Retinal pigment epithelial cell (primary cell): ENCODE results near the gene PPFIBP1.
"Not testable (repeated sequence)": the region's sequence is repeated elsewhere in the genome, so short reads cannot be mapped to it uniquely, and the experiment has no call there.

ENCODE experiments used
- DNase-seq: peaks from one replicate; pipeline ENCODE4 v3.0.0-alpha.2; 2010; ENCODE audit warnings: low read depth
- H3K4me3 ChIP-seq: 2 replicates; pipeline ENCODE4 v1.5.1; 2011; ENCODE audit warnings: mild to moderate bottlenecking, low read length, control low read depth, moderate library complexity
- CTCF ChIP-seq: conservative IDR thresholded peaks from 2 replicates; pipeline ENCODE4 v1.5.1; 2011; ENCODE audit warnings: low read depth, low read length, control low read depth, inconsistent platforms

The PPFIBP1 gene

GRCh38 chr12:27583981-27584380 lies 60.0 kb downstream of the PPFIBP1 start:
- DNase-seq, result no peak
- H3K4me3 ChIP-seq, result no peak overlapping the region
- TF ChIP-seq CTCF, result no peak

- H3K4me3 ChIP-seq, result no peak overlapping the region
- DNase-seq, result no peak
- no peak for TF ChIP-seq CTCF
Observed at GRCh38 chr12:27585739-27586265, 61.8 kb downstream of the PPFIBP1 start.

- not testable (repeated sequence) for DNase-seq, H3K4me3 ChIP-seq
Observed at GRCh38 chr12:27588075-27588730, 64.2 kb downstream of the PPFIBP1 start.

DNA sequence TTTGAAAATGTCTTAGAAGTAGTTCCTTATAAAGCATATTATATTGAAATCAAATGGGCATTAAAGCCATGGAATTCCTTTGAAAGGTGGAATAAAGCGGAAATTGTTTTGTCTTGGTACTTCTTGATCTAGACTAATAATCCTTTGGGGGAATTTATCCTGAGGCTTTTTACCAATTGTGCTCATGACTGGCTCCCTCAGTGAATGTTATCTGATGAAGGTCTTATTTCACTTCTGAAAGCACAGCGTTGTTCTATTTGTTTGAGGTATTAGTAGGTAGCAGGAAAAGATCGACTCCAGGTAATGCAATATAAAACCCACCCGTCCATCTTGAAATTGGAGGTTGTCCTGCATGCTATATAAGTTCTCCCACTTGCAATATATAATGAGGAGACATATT lies 64.8 kb downstream of the PPFIBP1 start:
- no peak for DNase-seq
- TF ChIP-seq CTCF, result no peak
- no peak overlapping the region for H3K4me3 ChIP-seq

DNA sequence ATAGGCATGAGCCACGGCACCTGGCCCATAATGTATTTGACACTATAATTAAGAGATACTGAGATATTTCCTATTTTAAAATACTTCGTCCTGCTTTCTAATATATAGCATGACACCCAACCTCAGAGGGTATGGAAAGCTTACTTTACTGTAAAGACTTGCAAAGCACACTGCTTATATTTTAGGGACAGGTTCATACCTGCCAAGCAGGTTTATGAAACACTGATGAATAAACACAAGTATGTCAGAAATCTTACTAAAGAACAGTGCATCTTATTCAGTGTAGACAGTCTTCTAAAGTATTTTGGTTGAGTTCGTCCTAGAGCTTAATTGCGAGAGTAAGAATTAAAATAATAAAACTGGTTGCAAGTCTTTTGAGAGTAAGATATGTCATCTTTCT lies 65.4 kb downstream of the PPFIBP1 start:
- H3K4me3 ChIP-seq, result no peak overlapping the region
- DNase-seq, result no peak

GRCh38 chr12:27591698-27592097 lies 67.7 kb downstream of the PPFIBP1 start:
- not testable (repeated sequence) for H3K4me3 ChIP-seq, DNase-seq

More for the DNA sequence above, 65.4 kb downstream of the PPFIBP1 start:
- TF ChIP-seq CTCF, result no peak

DNA sequence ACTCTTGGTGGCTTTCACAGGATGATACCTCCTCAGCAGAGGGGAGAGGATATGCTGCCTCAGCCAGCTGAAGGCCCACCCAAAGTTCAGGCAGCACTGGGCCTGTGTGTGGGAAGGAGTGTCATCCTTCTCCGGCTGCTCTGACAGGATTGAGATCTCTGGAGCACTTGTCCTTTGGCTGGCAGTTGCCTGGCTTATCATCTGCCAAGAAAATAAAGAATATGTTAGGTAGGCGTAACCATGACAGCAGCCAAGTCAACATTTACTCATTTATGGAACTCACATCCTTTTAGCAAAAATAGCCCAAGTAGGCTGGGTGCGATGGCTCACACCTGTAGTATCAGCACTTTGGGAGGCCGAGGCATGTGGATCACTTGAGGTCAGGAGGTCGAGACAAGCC lies 68.5 kb downstream of the PPFIBP1 start:
- no peak for TF ChIP-seq CTCF
- no peak overlapping the region for H3K4me3 ChIP-seq
- no peak for DNase-seq

GRCh38 chr12:27593266-27593665 lies 69.3 kb downstream of the PPFIBP1 start:
- no peak for DNase-seq
- H3K4me3 ChIP-seq, result no peak overlapping the region
- no peak for TF ChIP-seq CTCF
